ENCODE results near the gene LRP6.

- TF ChIP-seq POU6F1 (CRISPR knock-in tag; IDR thresholded peaks at IDR 0.05; ENCODE audit: borderline replicate concordance, low read depth) (no peak), ZC3H10 (CRISPR knock-in tag; IDR thresholded peaks at IDR 0.05) (no peak), GLIS3 (CRISPR knock-in tag; IDR thresholded peaks at IDR 0.05) (no peak), OSR1 (CRISPR knock-in tag; IDR thresholded peaks at IDR 0.05) (no peak), TCF4 (CRISPR knock-in tag; IDR thresholded peaks at IDR 0.05; ENCODE audit: borderline replicate concordance) (no peak), ARNTL (CRISPR knock-in tag; IDR thresholded peaks at IDR 0.05; ENCODE audit: borderline replicate concordance, low read depth) (no peak), ZNF8 (CRISPR knock-in tag; IDR thresholded peaks at IDR 0.05) (no peak), SNAI2 (CRISPR knock-in tag; IDR thresholded peaks at IDR 0.05) (no peak), ZFP3 (CRISPR knock-in tag; IDR thresholded peaks at IDR 0.05) (no peak)
Observed at GRCh38 chr12:12209043-12209442, 57.8 kb downstream of the LRP6 start.

All from SK-N-SH treated with all-trans-retinoic acid at 6 μM for 48 hours (cell line).